Measurements from ENCODE around the gene TMC2. TPM values are rescaled to one million over a fixed set of nuclear protein-coding genes. Genes with fewer than 3 reads are reported as not detected.

TMC2 gene
- total RNA-seq, 1 donor from 2014 or later: not detected

- Histone ChIP-seq H3K27ac (no peak overlapping the region), H3K4me1 (no peaks in the 10 kb centered on the region), H3K4me3 (no peak overlapping the region), H3K9me3 (no peaks in the 10 kb centered on the region), H3K36me3 (no peaks in the 10 kb centered on the region), H3K27me3 (no peaks in the 10 kb centered on the region)
- TF ChIP-seq POLR2A (IDR thresholded peaks at IDR 0.05) (no peak), POLR2AphosphoS5 (IDR thresholded peaks at IDR 0.05; ENCODE audit: insufficient read depth in 1 of 2, low read depth in 1 of 2) (no peak), CTCF (IDR thresholded peaks at IDR 0.05) (no peak)
- no peak for DNase-seq (ENCODE audit: extremely low spot score in 2 of 2)
- intact Hi-C loops (cut with DNase I): no loop called here
Observed at GRCh38 chr20:2516399-2516798, 20.0 kb upstream of the TMC2 start.

- no peaks in the 10 kb centered on the region for H3K9me3 ChIP-seq
- H3K4me3 ChIP-seq: no peak overlapping the region
- H3K27ac ChIP-seq: no peak overlapping the region
- H3K27me3 ChIP-seq: no peaks in the 10 kb centered on the region
- no peaks in the 10 kb centered on the region for H3K36me3 ChIP-seq
- DNase-seq (ENCODE audit: extremely low spot score in 2 of 2): no peak
- intact Hi-C loops (cut with DNase I): no loop called here
- no peaks in the 10 kb centered on the region for H3K4me1 ChIP-seq
- no peak for TF ChIP-seq CTCF (IDR thresholded peaks at IDR 0.05)
- TF ChIP-seq POLR2AphosphoS5 (IDR thresholded peaks at IDR 0.05; ENCODE audit: insufficient read depth in 1 of 2, low read depth in 1 of 2): no peak
- no peak for TF ChIP-seq POLR2A (IDR thresholded peaks at IDR 0.05)
Observed at GRCh38 chr20:2518096-2518495, 18.3 kb upstream of the TMC2 start.

- intact Hi-C loops (cut with DNase I): no loop called here
- no peak overlapping the region for H3K4me3 ChIP-seq
- H3K4me1 ChIP-seq: peaks cover 2% of the 10 kb centered on the region
- DNase-seq (ENCODE audit: extremely low spot score in 2 of 2): no peak
- TF ChIP-seq POLR2A (IDR thresholded peaks at IDR 0.05): no peak
- no peak for TF ChIP-seq CTCF (IDR thresholded peaks at IDR 0.05)
- TF ChIP-seq POLR2AphosphoS5 (IDR thresholded peaks at IDR 0.05; ENCODE audit: insufficient read depth in 1 of 2, low read depth in 1 of 2): no peak
- H3K36me3 ChIP-seq: no peaks in the 10 kb centered on the region
- no peaks in the 10 kb centered on the region for H3K9me3 ChIP-seq
- H3K27ac ChIP-seq: no peak overlapping the region
- H3K27me3 ChIP-seq: no peaks in the 10 kb centered on the region
Observed at GRCh38 chr20:2518558-2518957, 17.8 kb upstream of the TMC2 start.

- TF ChIP-seq POLR2A (IDR thresholded peaks at IDR 0.05): no peak
- TF ChIP-seq CTCF (IDR thresholded peaks at IDR 0.05): no peak
- TF ChIP-seq POLR2AphosphoS5 (IDR thresholded peaks at IDR 0.05; ENCODE audit: insufficient read depth in 1 of 2, low read depth in 1 of 2): no peak
- H3K27me3 ChIP-seq: no peaks in the 10 kb centered on the region
- intact Hi-C loops (cut with DNase I): no loop called here
- no peak overlapping the region for H3K27ac ChIP-seq
- no peaks in the 10 kb centered on the region for H3K36me3 ChIP-seq
- peaks cover 9% of the 10 kb centered on the region for H3K4me1 ChIP-seq
- DNase-seq (ENCODE audit: extremely low spot score in 2 of 2): no peak
- no peak overlapping the region for H3K4me3 ChIP-seq
- no peaks in the 10 kb centered on the region for H3K9me3 ChIP-seq
Observed at GRCh38 chr20:2519115-2519809, 17.1 kb upstream of the TMC2 start.

GRCh38 chr20:2520617-2521016, 15.8 kb upstream of the TMC2 start:
- peaks cover 9% of the 10 kb centered on the region for H3K4me1 ChIP-seq
- no peaks in the 10 kb centered on the region for H3K9me3 ChIP-seq
- H3K36me3 ChIP-seq: no peaks in the 10 kb centered on the region
- no peak overlapping the region for H3K4me3 ChIP-seq
- TF ChIP-seq POLR2AphosphoS5 (IDR thresholded peaks at IDR 0.05; ENCODE audit: insufficient read depth in 1 of 2, low read depth in 1 of 2) (no peak), POLR2A (IDR thresholded peaks at IDR 0.05) (no peak), CTCF (IDR thresholded peaks at IDR 0.05) (no peak)
- H3K27me3 ChIP-seq: no peaks in the 10 kb centered on the region
- DNase-seq (ENCODE audit: extremely low spot score in 2 of 2): no peak
- H3K27ac ChIP-seq: no peak overlapping the region
- intact Hi-C loops (cut with DNase I): no loop called here

Measured in vagina (tissue), 2 donors.